Hypothalamus (tissue), 51 donors: ENCODE results near the gene OSBPL5.
A peak's percentile ranks its signal among the peaks of the same experiment; 100 is the strongest.

Source experiments
- DNase-seq, 51 donors: peaks; one replicate each; lab custom pipeline; 2025; lab: John Stamatoyannopoulos, UW

The OSBPL5 gene

DNA sequence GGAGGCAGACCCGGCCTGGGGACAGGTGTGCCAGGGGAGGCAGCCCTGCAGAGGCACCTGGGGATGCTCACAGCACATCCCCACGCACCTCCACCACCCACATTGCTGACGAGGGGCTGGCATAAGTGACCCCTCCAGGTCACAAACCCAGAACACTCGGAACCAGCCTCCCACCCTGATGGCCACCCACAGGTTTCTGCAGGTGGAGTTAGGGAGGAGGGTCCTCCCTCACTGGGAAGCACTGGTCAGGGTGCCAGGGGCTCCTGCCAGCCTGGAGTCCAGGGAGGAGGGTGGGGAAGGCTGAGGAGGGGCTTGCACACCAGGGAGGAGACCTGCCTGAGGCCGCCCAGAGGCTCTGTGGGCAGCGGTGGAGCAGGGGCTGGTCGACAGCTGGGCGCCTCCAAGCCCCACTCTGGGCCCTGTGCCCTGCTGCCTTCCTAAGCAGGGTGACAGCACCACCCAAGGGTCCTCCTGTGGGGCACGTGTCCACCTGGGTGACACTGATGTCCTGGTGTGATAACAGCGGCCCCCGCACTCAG is 56.9 kb downstream of the OSBPL5 start:
- no peak for DNase-seq

- DNase-seq, result no peak
These were observed 57.4 kb downstream of the OSBPL5 start for GRCh38 chr11:3107608-3108182.

DNA sequence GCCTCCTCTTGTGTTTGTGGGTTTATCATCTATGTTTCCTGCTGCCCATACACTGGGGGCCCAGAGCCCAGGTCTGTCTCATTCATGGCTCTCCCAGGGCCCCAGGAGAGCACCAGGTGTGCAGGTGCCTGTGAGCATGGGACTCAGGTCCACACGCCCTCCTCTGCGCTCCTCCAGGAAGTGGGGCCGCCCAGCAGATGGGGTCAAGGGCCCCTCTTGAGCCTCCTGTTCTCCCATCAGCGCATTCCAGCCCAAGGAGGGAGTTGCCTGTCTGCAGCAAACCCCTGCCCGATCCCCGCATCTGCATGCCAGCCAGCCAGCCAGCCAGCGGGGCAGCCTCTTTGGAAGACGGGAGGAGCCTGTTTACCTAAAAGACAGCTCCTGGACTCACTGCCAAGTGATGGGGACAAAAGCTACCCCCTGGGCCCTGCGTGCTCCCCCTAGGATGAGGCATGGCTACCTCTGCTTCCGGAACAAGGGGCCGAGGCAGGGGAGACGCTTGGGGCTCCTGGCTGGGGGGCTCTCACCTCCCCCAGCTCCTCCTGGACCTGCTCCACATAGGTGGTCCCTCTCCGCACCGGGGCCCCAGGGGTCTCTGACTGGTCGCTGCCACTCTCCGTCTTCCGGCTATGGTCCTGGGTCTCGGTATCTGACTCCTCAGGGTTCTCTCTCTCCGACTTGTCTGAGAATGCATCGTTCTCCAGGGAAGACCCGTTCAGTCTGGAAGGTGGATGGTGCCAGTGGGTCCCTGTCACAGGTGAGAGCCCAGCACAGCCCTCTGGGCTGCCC is 58.2 kb downstream of the OSBPL5 start:
- DNase-seq, result no peak

DNA sequence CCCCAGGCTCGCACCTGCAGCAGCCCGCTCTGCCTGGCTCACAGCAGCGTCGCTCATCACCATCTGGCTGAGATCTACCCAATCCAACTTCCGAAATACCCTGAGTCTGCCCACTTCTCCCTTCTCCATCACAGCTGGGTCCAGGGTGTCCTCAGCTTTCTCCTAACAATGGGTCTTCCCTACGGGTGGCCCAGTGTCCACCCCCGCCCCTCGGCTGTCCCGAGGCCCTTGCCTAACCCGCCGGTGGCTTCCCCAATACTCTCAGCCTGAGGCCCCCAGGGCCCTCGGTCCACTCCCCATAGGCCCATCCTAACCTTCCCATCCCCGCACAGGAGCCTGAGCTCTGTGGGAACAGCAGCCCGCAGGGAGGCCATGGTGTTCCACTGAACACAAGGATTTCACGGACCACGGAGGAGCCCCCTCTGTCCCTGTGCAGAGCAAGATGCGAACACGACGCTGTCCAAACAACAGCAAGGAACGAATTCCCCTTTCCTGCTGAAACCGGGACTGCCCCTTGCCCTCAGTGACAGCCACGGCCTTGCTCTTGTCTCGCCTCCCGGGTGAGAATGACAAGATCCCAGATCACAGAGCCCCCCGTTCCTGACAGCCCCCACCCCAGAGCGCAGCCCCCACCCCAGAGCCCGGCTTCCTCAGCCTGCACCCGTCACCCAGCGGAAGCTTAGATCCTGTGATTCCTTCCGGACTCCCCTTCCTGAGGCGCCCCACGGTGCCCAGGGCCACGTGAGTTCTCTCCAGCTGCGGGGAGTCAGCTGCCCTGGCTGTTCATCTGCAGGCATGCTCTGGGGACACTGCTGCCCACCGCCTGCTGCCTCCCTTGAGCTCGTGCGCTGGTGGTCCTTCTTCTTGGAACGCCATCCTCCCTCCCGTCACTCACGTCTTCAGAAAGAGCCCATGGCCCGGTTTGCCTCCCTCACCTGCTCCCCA is 59.0 kb downstream of the OSBPL5 start:
- no peak for DNase-seq

GRCh38 chr11:3104961-3105790 is 59.9 kb downstream of the OSBPL5 start:
- no peak for DNase-seq

- no peak for DNase-seq
These were observed 60.9 kb downstream of the OSBPL5 start for GRCh38 chr11:3104051-3104714.

DNA sequence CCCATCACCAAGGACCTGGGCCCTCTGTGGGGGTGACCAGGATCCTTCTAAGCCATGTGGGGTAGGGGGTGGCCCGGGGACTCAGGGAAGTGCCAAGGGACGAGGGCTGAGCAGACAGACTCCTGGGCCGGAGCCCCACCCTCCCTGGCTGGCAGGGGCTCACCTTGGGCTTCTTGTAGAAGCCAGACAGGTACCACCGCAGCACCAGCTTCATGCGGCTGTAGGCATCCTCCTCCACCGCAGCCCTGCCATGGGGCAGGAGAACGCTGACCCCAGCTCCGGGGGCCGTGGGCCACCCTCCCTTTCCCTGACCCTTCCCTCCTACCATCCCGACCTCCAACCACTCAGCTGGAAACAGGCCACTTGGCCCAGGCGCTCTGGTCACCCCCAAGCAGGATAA is 62.0 kb downstream of the OSBPL5 start:
- no peak for DNase-seq

DNA sequence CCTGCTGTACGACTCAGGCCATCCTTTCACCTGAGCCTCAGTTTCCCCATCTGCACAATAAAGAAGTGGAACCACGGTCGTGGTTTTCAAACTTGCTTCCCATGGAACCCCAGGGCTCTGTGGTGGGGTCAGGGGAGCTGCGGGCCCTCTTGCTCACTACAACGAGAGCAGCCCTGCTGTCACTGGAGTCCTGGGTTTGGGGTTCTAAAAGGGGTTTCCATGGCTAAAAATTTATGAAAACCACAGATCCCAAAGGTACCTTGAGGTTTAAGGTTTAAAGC is 62.5 kb downstream of the OSBPL5 start:
- no peak for DNase-seq

GRCh38 chr11:3101921-3102640 is 63.0 kb downstream of the OSBPL5 start:
- DNase-seq, result no peak

DNA sequence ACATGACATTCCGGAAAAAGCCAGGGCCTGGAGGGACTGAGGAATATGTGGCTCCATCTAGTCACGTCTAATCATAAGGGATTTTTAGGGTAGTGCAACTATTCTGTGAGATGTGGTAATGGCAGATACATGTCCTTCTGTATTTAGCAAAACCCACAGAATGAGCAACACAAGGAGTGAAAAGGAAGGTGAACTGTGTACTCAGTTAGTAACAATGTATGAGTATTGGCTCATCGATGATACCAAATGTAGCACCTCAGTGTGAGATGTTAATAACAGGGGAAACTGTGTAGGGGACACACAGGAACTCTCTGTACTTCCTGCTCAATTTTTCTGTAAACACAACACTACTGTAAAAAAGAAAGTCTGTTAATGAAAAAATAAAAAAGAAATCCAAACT is 65.9 kb downstream of the OSBPL5 start:
- DNase-seq, result no peak

GRCh38 chr11:3096909-3097530 is 68.1 kb downstream of the OSBPL5 start:
- DNase-seq, result no peak

DNA sequence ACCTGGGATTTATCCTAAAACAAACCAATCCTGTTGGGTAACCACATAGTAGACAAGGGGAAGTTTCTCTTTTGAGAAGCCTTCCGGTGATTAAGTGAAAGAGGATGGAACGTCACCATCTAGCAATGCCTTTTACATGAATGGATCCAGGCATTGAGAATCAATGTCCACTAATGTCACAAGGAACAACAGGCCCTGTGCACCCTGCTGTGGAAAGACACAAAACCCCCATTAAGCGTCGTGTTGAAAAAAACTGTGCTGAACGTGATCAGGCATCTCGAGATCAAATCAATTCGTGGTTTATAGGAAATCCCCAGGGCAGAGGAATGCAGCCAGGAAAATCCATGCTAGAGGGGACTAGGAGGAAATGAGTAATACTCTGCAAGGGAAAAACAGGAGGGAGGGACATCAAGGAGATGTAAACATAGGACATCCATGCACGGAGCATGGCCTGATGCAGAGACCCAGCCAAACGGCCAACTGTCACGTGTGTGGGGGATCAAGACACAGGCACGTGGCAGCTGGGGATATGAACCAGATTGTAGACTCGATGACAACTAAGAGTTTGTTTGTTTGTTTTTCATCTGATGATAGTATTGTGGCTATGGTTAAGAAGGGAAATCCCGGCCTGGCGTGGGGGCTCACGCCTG is 69.3 kb downstream of the OSBPL5 start:
- peak in 1 of 51 donors; percentile 19 for DNase-seq

DNA sequence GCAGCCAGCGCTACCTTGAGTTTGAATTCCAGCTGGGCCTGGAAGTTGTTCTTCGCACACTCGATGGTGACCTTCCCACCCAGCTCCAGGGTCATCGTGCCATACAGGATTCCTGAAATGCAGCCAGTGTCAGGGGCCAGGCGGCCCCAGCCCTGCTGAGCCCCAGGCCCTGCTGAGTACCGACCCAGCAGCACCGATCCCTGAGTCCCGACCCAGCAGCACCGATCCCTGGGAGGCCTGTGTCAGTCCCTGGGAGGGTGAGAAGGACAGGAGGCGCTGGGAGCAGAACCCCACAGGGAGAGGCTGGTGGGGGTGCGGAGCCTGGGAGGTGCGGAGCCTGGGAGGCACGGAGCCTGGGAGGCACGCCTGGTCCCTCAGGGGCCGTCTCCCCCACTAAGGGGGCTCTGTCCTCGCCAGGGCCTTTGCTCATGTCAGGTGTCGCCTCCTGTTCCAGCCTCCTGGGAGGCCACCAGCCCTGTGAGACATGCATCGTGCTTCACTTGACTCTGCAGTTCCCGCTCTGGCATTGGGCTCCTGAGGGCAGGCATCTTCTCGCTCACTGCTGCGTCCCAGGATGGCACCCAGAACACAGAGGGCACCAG is 70.8 kb downstream of the OSBPL5 start:
- DNase-seq, result no peak

- no peak for DNase-seq
These were observed 71.6 kb downstream of the OSBPL5 start for GRCh38 chr11:3093281-3094191.

- no peak for DNase-seq
These were observed 72.4 kb downstream of the OSBPL5 start for GRCh38 chr11:3092603-3093141.

DNA sequence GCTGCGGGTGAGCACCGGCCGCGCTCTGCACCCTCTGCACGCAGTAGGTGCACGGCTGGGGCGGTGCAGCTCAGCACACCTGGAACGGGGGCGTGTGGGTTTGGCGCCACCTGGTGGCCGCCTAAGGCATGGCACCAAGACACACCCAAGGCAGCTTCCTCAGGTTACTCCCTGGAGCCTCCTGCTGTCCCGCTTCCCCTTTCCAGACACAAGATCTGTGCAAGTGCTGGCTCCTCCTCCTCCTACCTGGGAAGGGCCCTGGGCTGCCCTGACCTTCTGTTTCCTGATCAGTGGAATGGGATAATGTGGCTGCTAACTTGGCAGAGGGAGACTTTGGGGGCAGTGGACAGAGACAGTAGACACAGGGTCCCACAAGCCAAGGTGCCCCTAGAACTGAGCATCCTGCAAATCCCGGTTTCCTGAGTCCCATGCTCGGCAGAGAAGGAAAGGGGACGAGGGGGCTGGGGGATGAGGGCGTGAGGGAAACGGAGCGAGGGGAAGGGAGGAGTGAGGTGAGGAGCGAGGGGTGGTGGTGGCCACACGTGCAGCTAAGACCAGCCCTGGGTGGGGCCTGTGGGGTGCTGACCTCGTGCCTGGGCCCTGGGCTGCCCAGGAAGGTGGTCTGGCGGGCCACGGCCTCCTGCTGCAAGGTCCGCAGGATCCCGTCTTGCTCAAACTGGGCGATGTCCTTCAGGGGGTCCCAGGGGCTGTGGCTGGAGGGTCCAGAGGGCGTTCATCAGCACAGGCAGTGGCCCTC is 73.1 kb downstream of the OSBPL5 start:
- peak in 43 of 51 donors; percentile 7 to 78 (median 38) for DNase-seq
